GM19035 (cell line): Measurements from ENCODE around the gene USP48.

Experiments used
- ATAC-seq: cut with Tn5 transposase; IDR thresholded peaks from one replicate; pipeline ENCODE4 v1.9.1; 2021; ENCODE audit not compliant: unreplicated experiment

The USP48 gene

GRCh38 chr1:21670956-21671902, 111.7 kb downstream of the USP48 start:
- no peak for ATAC-seq

- no peak for ATAC-seq
Measured at GRCh38 chr1:21670059-21670881, 112.7 kb downstream of the USP48 start.

GRCh38 chr1:21669258-21670058, 113.5 kb downstream of the USP48 start, which contains the start of gene RAP1GAP:
TSS of gene RAP1GAP (minus strand) at chr1:21669357. CDS start at chr1:21620032, 49,325 bp downstream.
- no peak for ATAC-seq

- ATAC-seq = no peak
Measured at GRCh38 chr1:21668951-21669257, 114.0 kb downstream of the USP48 start.

- no peak for ATAC-seq
Measured at GRCh38 chr1:21668232-21668950, 114.6 kb downstream of the USP48 start.

- no peak for ATAC-seq
Measured at GRCh38 chr1:21667348-21668231, 115.4 kb downstream of the USP48 start.

- no peak for ATAC-seq
Measured at GRCh38 chr1:21666576-21667320, 116.2 kb downstream of the USP48 start.

- no peak for ATAC-seq
Measured at GRCh38 chr1:21665711-21666575, 117.0 kb downstream of the USP48 start.

- no peak for ATAC-seq
Measured at GRCh38 chr1:21664806-21665588, 118.0 kb downstream of the USP48 start.

GRCh38 chr1:21663951-21664805, 118.8 kb downstream of the USP48 start:
- ATAC-seq = no peak

- no peak for ATAC-seq
Measured at GRCh38 chr1:21663248-21663950, 119.5 kb downstream of the USP48 start.

GRCh38 chr1:21662426-21663247, 120.3 kb downstream of the USP48 start:
- ATAC-seq = no peak

GRCh38 chr1:21661886-21662285, 121.1 kb downstream of the USP48 start:
- ATAC-seq = no peak

- ATAC-seq = no peak
Measured at GRCh38 chr1:21659924-21660326, 123.0 kb downstream of the USP48 start.
